Natural killer cell (primary cell): ENCODE measurements around the gene CLEC16A. TPM values are rescaled to one million over a fixed set of nuclear protein-coding genes. Genes with fewer than 3 reads are reported as not detected.

Experiments used
- ATAC-seq, 3 donors: fragments of 150-1000 bp in 2 of 3; fragments of 200-7000 bp in 1 of 3; cut with Tn5 transposase; 1 replicate in 1 of 3; 2 replicates in 2 of 3; pipeline ENCODE4 v1.10.0; 2021; ENCODE audit warnings: mild to moderate bottlenecking in 2 of 3, moderate library complexity in 2 of 3
- DNase-seq, 2 donors: peaks; one replicate each; pipeline versions ENCODE4 v3.0.0 to v3.0.0-alpha.2; 2013 to 2021; ENCODE audit warnings: mixed read lengths in 1 of 2
- H3K27ac ChIP-seq: one replicate; pipeline ENCODE4 v1.5.1; 2013; ENCODE audit warnings: mild to moderate bottlenecking, low read length
- H3K27me3 ChIP-seq: one replicate; pipeline ENCODE4 v1.6.1; 2013; ENCODE audit warnings: low read length; ENCODE audit not compliant: control insufficient read depth, insufficient read depth
- H3K36me3 ChIP-seq: one replicate; pipeline ENCODE4 v1.6.1; 2013; ENCODE audit warnings: low read length; ENCODE audit not compliant: control insufficient read depth, insufficient read depth
- H3K4me1 ChIP-seq: one replicate; pipeline ENCODE4 v1.6.1; 2013; ENCODE audit warnings: low read length; ENCODE audit not compliant: control insufficient read depth, insufficient read depth
- H3K4me3 ChIP-seq: one replicate; pipeline ENCODE4 v1.5.1; 2013; ENCODE audit warnings: low read length
- H3K9me3 ChIP-seq: one replicate; pipeline ENCODE4 v1.6.1; 2013; ENCODE audit warnings: low read length; ENCODE audit not compliant: control insufficient read depth, insufficient read depth
- H3K27ac Mint-ChIP-seq, 2 donors: one replicate each; pipeline ENCODE4 v1.8.0; 2022; ENCODE audit warnings: mild to moderate bottlenecking in 2 of 2, mixed read lengths in 2 of 2, moderate library complexity in 1 of 2
- H3K27me3 Mint-ChIP-seq, 2 donors: one replicate each; pipeline ENCODE4 v1.8.0; 2022; ENCODE audit warnings: low read depth in 2 of 2, mixed read lengths in 2 of 2
- H3K36me3 Mint-ChIP-seq: one replicate; pipeline ENCODE4 v1.8.0; 2022; ENCODE audit warnings: mixed read lengths
- H3K4me1 Mint-ChIP-seq, 2 donors: one replicate each; pipeline ENCODE4 v1.8.0; 2022; ENCODE audit warnings: mixed read lengths in 2 of 2
- H3K4me3 Mint-ChIP-seq: one replicate; pipeline ENCODE4 v1.8.0; 2022; ENCODE audit warnings: mild to moderate bottlenecking, moderate library complexity, mixed read lengths
- H3K9me3 Mint-ChIP-seq, 2 donors: one replicate each; pipeline ENCODE4 v1.8.0; 2022; ENCODE audit warnings: mixed read lengths in 2 of 2
- WGBS: methylation state at CpG from one replicate; pipeline ENCODE4 v1.1.7; 2013; ENCODE audit warnings: missing lambda C conversion rate; ENCODE audit not compliant: insufficient coverage; 5-methylcytosine and 5-hydroxymethylcytosine counted together
- intact Hi-C: fragments of 100-400 bp; cut with micrococcal nuclease; formaldehyde crosslinking; loops from one replicate; pipeline ENCODE4 v1.14.2; 2022
- total RNA-seq, 4 donors: library from RNA; stranded (reverse); fragments of 120-200 nt in 1 of 4; gene quantifications; one replicate each; pipeline versions ENCODE4 v1.2.3 to v1.2.4, GENCODE V29; 2013 to 2022
- TF ChIP-seq, protein P1 (sequence below): fragments of 200-600 bp; IDR thresholded peaks from one replicate; pipeline ENCODE4 v1.8.0; 2022; ENCODE audit warnings: antibody characterized with exemption

The CLEC16A gene
- total RNA-seq, 3 donors from 2014 or later (not counting 1 experiment from before 2014, with no cell fraction given): 35.9 to 50.5 (median 37.4) TPM

DNA sequence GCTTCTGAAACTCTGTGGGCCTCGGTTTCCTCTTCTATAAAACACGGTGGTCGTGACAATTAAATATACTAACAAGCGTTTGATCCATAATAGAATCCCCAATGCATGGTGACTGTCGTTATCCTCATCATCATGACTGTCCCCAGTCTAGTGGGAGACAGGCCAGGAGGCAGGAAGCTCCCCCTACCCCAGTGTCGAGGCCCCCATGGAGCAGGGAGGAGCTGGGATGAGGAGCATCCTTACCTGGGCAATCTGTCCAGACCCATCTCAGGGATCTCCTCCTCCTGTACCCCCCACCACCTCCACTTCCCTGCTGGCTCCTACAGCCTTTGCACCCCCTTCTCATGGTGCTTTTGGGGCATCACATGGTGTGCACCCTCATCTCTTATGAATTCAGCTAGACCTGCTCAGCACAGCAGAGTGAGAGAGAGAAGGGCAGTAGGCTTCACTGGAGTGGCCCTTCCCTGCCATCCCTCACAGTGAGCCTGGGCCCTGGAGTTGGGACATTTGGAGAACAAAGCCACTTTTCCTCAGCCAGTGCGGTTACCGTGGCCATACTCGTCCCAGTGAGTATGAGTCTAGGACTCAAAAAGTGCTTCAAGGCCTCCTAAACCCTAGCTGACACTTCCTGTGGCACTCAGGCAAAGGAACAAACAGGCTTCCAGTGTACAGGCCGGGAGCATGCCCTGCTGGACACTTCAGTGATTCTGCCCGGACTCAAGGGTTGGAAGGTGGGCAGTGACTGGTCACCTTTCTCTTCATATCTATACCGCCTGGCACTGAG, 148.6 kb downstream of the CLEC16A start:
- TF ChIP-seq, protein P1, sequence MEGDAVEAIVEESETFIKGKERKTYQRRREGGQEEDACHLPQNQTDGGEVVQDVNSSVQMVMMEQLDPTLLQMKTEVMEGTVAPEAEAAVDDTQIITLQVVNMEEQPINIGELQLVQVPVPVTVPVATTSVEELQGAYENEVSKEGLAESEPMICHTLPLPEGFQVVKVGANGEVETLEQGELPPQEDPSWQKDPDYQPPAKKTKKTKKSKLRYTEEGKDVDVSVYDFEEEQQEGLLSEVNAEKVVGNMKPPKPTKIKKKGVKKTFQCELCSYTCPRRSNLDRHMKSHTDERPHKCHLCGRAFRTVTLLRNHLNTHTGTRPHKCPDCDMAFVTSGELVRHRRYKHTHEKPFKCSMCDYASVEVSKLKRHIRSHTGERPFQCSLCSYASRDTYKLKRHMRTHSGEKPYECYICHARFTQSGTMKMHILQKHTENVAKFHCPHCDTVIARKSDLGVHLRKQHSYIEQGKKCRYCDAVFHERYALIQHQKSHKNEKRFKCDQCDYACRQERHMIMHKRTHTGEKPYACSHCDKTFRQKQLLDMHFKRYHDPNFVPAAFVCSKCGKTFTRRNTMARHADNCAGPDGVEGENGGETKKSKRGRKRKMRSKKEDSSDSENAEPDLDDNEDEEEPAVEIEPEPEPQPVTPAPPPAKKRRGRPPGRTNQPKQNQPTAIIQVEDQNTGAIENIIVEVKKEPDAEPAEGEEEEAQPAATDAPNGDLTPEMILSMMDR: no peak
- Histone ChIP-seq H3K27me3 (no peaks in the 10 kb centered on the region), H3K27ac (no peak overlapping the region), H3K4me3 (no peak overlapping the region), H3K4me1 (peaks cover 39% of the 10 kb centered on the region), H3K9me3 (no peaks in the 10 kb centered on the region), H3K36me3 (no peaks in the 10 kb centered on the region)
- ATAC-seq (no peak), DNase-seq (no peak)
- Mint-ChIP-seq H3K4me1 (peaks cover 20 to 25% of the 10 kb centered on the region in 2 donors), H3K4me3 (no peak overlapping the region), H3K27me3 (no peaks in the 10 kb centered on the region), H3K27ac (peak overlapping the region in 1 of 2 donors; percentile 28), H3K9me3 (no peaks in the 10 kb centered on the region), H3K36me3 (no peaks in the 10 kb centered on the region)
- intact Hi-C loops: no loop called here
- 91% methylated on average over 12 of the region's 12 CpGs for WGBS

DNA sequence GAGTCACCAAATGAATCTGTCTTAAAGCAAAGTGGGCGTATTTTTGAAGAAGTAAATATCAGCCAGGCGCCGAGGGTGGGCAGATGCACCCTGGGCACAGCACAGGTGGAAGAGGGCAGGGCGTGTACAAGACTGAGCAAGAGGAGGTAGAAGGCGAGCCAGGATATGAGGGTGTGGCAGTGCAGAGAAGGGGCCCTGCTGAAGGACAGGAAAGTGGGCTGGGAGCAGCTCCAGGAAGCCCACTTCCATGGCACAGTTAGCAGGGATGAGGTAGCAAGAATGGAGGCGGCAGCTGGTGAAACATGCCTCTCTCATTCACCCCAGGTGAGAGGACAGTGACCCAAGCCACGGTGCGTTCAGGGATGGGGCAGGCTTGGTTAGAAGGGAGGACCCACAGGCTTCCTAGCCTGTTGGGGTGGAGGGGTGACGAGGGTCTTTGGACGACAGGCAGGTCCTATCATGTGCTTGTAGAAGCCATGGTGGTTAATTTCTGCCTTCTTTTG, 149.3 kb downstream of the CLEC16A start:
- Histone ChIP-seq H3K4me3 (no peak overlapping the region), H3K36me3 (peaks cover 3% of the 10 kb centered on the region), H3K4me1 (peaks cover 33% of the 10 kb centered on the region), H3K9me3 (no peaks in the 10 kb centered on the region), H3K27me3 (no peaks in the 10 kb centered on the region), H3K27ac (no peak overlapping the region)
- H3K4me3 Mint-ChIP-seq: no peak overlapping the region
- intact Hi-C loops: no loop called here
- DNase-seq: no peak
- H3K36me3 Mint-ChIP-seq: no peaks in the 10 kb centered on the region
- 83% methylated on average over 10 of the region's 10 CpGs for WGBS
- no peaks in the 10 kb centered on the region for H3K9me3 Mint-ChIP-seq
- no peaks in the 10 kb centered on the region for H3K27me3 Mint-ChIP-seq
- TF ChIP-seq, protein P1: no peak
- peak overlapping the region in 1 of 2 donors; percentile 28 for H3K27ac Mint-ChIP-seq
- no peak for ATAC-seq
- peaks cover 20% of the 10 kb centered on the region in 2 donors for H3K4me1 Mint-ChIP-seq

DNA sequence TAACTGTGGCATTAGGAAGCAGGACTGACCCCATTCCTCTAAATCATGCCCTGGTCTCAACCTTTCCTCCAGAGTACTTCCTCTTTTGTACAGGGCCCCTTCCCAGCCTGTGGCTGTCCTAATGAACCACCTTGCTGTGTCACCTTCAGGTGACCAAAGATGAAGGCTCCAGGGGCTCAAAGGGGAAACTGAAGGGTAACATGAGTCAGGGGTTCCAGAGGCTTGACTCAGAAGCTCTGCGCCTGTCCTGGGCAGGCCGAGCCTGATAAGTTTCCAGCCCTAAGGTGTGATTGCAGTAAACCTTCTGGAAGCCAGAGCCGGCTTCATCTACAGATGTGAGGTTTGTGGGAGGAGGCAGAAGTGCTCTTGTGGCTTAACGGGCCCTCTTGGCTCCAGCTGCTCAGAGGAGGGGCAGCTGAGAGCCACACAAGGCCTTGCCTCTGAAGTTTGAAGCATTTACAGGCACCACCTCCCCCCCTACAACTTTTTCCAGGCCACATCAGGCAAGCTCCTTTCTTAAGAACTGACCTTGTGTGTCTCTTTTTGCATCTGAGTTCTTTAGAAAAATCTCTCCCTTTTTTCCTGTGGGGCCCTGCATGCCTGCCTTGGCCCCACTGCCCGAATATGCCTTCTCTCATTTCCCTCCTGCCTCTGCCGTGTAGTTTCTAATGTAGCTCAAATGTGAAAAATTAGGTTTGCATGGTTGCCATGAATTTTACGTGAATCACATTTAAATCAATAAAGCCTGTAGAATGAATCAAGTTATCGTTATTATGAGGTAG, 149.9 kb downstream of the CLEC16A start:
- peak overlapping the region; percentile 28 to 41 for H3K27ac Mint-ChIP-seq
- no peak overlapping the region for H3K4me3 Mint-ChIP-seq
- intact Hi-C loops: no loop called here
- H3K4me1 ChIP-seq: peaks cover 26% of the 10 kb centered on the region
- H3K27me3 Mint-ChIP-seq: no peaks in the 10 kb centered on the region
- peaks cover 20% of the 10 kb centered on the region in 2 donors for H3K4me1 Mint-ChIP-seq
- WGBS: 14% methylated on average over 8 of the region's 8 CpGs
- DNase-seq (peak in 1 of 2 donors; percentile 37), ATAC-seq (peak; percentile 33 to 65 (median 64))
- H3K27ac ChIP-seq: peak overlapping the region; percentile 0
- H3K4me3 ChIP-seq: no peak overlapping the region
- no peaks in the 10 kb centered on the region for H3K36me3 Mint-ChIP-seq
- H3K9me3 ChIP-seq: no peaks in the 10 kb centered on the region
- H3K27me3 ChIP-seq: no peaks in the 10 kb centered on the region
- no peaks in the 10 kb centered on the region for H3K9me3 Mint-ChIP-seq
- TF ChIP-seq, protein P1: no peak
- H3K36me3 ChIP-seq: peaks cover 3% of the 10 kb centered on the region
